Esophagus squamous epithelium (tissue), 5 donors: ENCODE results near the gene KRT39. TPM values are rescaled to one million over a fixed set of nuclear protein-coding genes. Genes with fewer than 3 reads are reported as not detected.

Source experiments
- DNase-seq: peaks from one replicate; lab custom pipeline; 2025; lab: John Stamatoyannopoulos, UW
- H3K27ac ChIP-seq, 4 donors: fragments of 200-600 bp; sonication (generic); one replicate each; pipeline ENCODE4 v1.5.1; 2016 to 2019; ENCODE audit warnings: mild to moderate bottlenecking in 1 of 4
- H3K27me3 ChIP-seq, 4 donors: fragments of 200-600 bp; sonication (generic); 1 replicate in 3 of 4; 2 replicates in 1 of 4; pipeline versions ENCODE4 v1.5.1 to v1.6.0; 2017 to 2021; ENCODE audit warnings: antibody characterized with exemption in 1 of 4
- H3K36me3 ChIP-seq, 3 donors: fragments of 200-600 bp; sonication (generic); one replicate each; pipeline ENCODE4 v1.5.1; 2016 to 2019
- H3K4me1 ChIP-seq, 3 donors: fragments of 200-600 bp; sonication (generic); one replicate each; pipeline ENCODE4 v1.5.1; 2017 to 2019
- H3K4me3 ChIP-seq, 4 donors: fragments of 200-600 bp; sonication (generic); 1 replicate in 3 of 4; 2 replicates in 1 of 4; pipeline ENCODE4 v1.5.1; 2016 to 2019; ENCODE audit warnings: mild to moderate bottlenecking in 2 of 4, moderate library complexity in 1 of 4
- H3K9me3 ChIP-seq, 3 donors: fragments of 200-600 bp; sonication (generic); one replicate each; pipeline ENCODE4 v1.5.1; 2016 to 2019
- POLR2A ChIP-seq, 4 donors: fragments of 450-650 bp; IDR thresholded peaks; one replicate each; pipeline ENCODE4 v1.6.1; 2017; ENCODE audit warnings: antibody characterized with exemption in 4 of 4, mild to moderate bottlenecking in 4 of 4, moderate library complexity in 3 of 4
- WGBS, 2 donors: methylation state at CpG; one replicate each; pipeline ENCODE4 v1.1.5; 2018; 5-methylcytosine and 5-hydroxymethylcytosine counted together
- intact Hi-C: fragments of 100-400 bp; cut with DNase I; formaldehyde crosslinking; loops from one replicate; pipeline ENCODE4 v1.15.0; 2022
- total RNA-seq, 4 donors: library from RNA; depleted of rRNA; stranded (reverse); fragments of >200 nt; gene quantifications; one replicate each; pipeline ENCODE4 v1.1.0, GENCODE V29; 2016
- TF ChIP-seq, protein P1 (sequence below), 6 experiments: fragments of 450-650 bp in 4 of 6; fragments of 200-600 bp in 2 of 6; sonication (generic) in 2 of 6; IDR thresholded peaks; one replicate each; pipeline ENCODE4 v1.5.1; 2016 to 2019; ENCODE audit warnings: antibody characterized with exemption in 6 of 6, mild to moderate bottlenecking in 4 of 6, moderate library complexity in 4 of 6
- donor health status: DM: yes; HTN: yes; CAD: no.

Gene KRT39
- total RNA-seq, 4 donors from 2014 or later: not detected

- TF ChIP-seq, protein P1, sequence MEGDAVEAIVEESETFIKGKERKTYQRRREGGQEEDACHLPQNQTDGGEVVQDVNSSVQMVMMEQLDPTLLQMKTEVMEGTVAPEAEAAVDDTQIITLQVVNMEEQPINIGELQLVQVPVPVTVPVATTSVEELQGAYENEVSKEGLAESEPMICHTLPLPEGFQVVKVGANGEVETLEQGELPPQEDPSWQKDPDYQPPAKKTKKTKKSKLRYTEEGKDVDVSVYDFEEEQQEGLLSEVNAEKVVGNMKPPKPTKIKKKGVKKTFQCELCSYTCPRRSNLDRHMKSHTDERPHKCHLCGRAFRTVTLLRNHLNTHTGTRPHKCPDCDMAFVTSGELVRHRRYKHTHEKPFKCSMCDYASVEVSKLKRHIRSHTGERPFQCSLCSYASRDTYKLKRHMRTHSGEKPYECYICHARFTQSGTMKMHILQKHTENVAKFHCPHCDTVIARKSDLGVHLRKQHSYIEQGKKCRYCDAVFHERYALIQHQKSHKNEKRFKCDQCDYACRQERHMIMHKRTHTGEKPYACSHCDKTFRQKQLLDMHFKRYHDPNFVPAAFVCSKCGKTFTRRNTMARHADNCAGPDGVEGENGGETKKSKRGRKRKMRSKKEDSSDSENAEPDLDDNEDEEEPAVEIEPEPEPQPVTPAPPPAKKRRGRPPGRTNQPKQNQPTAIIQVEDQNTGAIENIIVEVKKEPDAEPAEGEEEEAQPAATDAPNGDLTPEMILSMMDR (IDR thresholded peaks at IDR 0.05): no peak
- TF ChIP-seq POLR2A (IDR thresholded peaks at IDR 0.05): no peak
- intact Hi-C loops: no loop called here
- DNase-seq: no peak
- H3K4me3 ChIP-seq: no peak overlapping the region
- WGBS, 2 donors: 83 to 84% methylated on average over 6 of the region's 6 CpGs
- H3K36me3 ChIP-seq: no peaks in the 10 kb centered on the region
- H3K9me3 ChIP-seq: no peaks in the 10 kb centered on the region
- H3K27ac ChIP-seq: no peak overlapping the region
- H3K4me1 ChIP-seq: peaks cover 0 to 17% (median 0%) of the 10 kb centered on the region in 3 donors
- no peaks in the 10 kb centered on the region for H3K27me3 ChIP-seq
Measured at GRCh38 chr17:40940266-40940665, 26.5 kb downstream of the KRT39 start.

GRCh38 chr17:40938981-40939380 lies 27.8 kb downstream of the KRT39 start:
- H3K27me3 ChIP-seq: no peaks in the 10 kb centered on the region
- no peaks in the 10 kb centered on the region for H3K9me3 ChIP-seq
- no peak overlapping the region for H3K27ac ChIP-seq
- TF ChIP-seq, protein P1 (IDR thresholded peaks at IDR 0.05): no peak
- TF ChIP-seq POLR2A (IDR thresholded peaks at IDR 0.05): no peak
- H3K36me3 ChIP-seq: no peaks in the 10 kb centered on the region
- intact Hi-C loops: no loop called here
- no peak overlapping the region for H3K4me3 ChIP-seq
- WGBS, 2 donors: 79 to 82% methylated on average over 3 of the region's 3 CpGs
- no peak for DNase-seq
- peaks cover 0 to 17% (median 0%) of the 10 kb centered on the region in 3 donors for H3K4me1 ChIP-seq

DNA sequence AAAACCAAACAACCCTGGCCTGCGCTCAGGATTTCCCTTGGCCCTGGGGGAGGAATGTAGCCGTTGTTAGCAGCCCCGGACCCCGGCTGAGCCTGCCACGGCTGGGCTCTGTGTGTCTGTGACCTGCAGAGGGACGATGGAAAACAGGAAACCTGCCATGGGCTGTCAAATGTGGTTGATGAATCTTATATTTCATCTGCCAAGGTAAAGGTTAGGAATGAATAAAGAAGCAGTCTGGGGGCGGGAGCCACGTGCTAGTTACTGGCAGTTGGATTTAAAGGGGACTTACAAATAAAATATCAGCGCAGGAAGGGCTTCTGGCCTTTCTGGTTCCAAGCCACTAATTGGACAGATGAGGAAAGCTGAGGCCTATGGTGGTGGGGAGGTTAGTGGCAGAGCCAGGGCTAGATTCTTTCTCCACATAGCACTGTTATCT lies 29.3 kb downstream of the KRT39 start, which contains the start of gene KRT23:
TSS of gene KRT23 (minus strand) at position 263 of the 436 bp plus-strand sequence. CDS start 1,043 bp downstream, outside the sequence.
- H3K9me3 ChIP-seq: no peaks in the 10 kb centered on the region
- intact Hi-C loops: no loop called here
- DNase-seq: no peak
- no peaks in the 10 kb centered on the region for H3K36me3 ChIP-seq
- no peak within 1 kb of the TSS for H3K27ac ChIP-seq
- no peaks in the 10 kb centered on the region for H3K27me3 ChIP-seq
- TF ChIP-seq, protein P1 (IDR thresholded peaks at IDR 0.05): no peak
- no peak for TF ChIP-seq POLR2A (IDR thresholded peaks at IDR 0.05)
- peaks cover 0 to 25% (median 0%) of the 10 kb centered on the region in 3 donors for H3K4me1 ChIP-seq
- WGBS, 2 donors: 24 to 48% methylated on average over 5 to 9 of the region's 9 CpGs
- H3K4me3 ChIP-seq: peak within 1 kb of the TSS in 1 of 4 donors; percentile 21

GRCh38 chr17:40936976-40937375 lies 29.8 kb downstream of the KRT39 start:
- Histone ChIP-seq H3K27me3 (no peaks in the 10 kb centered on the region), H3K4me3 (no peak overlapping the region), H3K9me3 (no peaks in the 10 kb centered on the region), H3K4me1 (peaks cover 0 to 27% (median 0%) of the 10 kb centered on the region in 3 donors), H3K27ac (no peak overlapping the region), H3K36me3 (no peaks in the 10 kb centered on the region)
- intact Hi-C loops: no loop called here
- DNase-seq: no peak
- TF ChIP-seq POLR2A (IDR thresholded peaks at IDR 0.05): no peak
- TF ChIP-seq, protein P1 (IDR thresholded peaks at IDR 0.05): no peak
- 34 to 48% methylated on average over 5 of the region's 5 CpGs for WGBS, 2 donors

GRCh38 chr17:40936437-40936971 lies 30.2 kb downstream of the KRT39 start:
- H3K9me3 ChIP-seq: no peaks in the 10 kb centered on the region
- no peak for DNase-seq
- H3K4me1 ChIP-seq: peaks cover 0 to 30% (median 0%) of the 10 kb centered on the region in 3 donors
- no peak overlapping the region for H3K27ac ChIP-seq
- H3K27me3 ChIP-seq: no peaks in the 10 kb centered on the region
- peak overlapping the region in 1 of 4 donors; percentile 21 for H3K4me3 ChIP-seq
- intact Hi-C loops: no loop called here
- WGBS, 2 donors: 55 to 57% methylated on average over 7 to 8 of the region's 19 CpGs
- no peaks in the 10 kb centered on the region for H3K36me3 ChIP-seq
- TF ChIP-seq POLR2A (IDR thresholded peaks at IDR 0.05): no peak
- TF ChIP-seq, protein P1 (IDR thresholded peaks at IDR 0.05): no peak
